Hepatocyte (in vitro differentiated cells): ENCODE measurements around the gene P2RX1. TPM values are rescaled to one million over a fixed set of nuclear protein-coding genes. Genes with fewer than 3 reads are reported as not detected.

Experiments used
- DNase-seq: peaks from one replicate; pipeline ENCODE4 v3.0.0-alpha.2; 2016; ENCODE audit warnings: low spot score
- H2AFZ ChIP-seq: fragments of 200-600 bp; sonication (generic); 2 replicates; pipeline ENCODE4 v1.6.0; 2016; ENCODE audit warnings: antibody characterized with exemption, mild to moderate bottlenecking
- H3K27ac ChIP-seq: fragments of 200-600 bp; sonication (generic); 2 replicates; pipeline ENCODE4 v1.5.1; 2016; ENCODE audit warnings: mild to moderate bottlenecking
- H3K27me3 ChIP-seq: fragments of 200-600 bp; sonication (generic); 2 replicates; pipeline ENCODE4 v1.6.1; 2016
- H3K36me3 ChIP-seq: fragments of 200-600 bp; sonication (generic); replicated peaks from 2 replicates; pipeline ENCODE4 v1.5.1; 2016; ENCODE audit warnings: low read depth; ENCODE audit not compliant: insufficient read depth
- H3K4me1 ChIP-seq: fragments of 200-600 bp; sonication (generic); 2 replicates; pipeline ENCODE4 v1.5.1; 2016; ENCODE audit warnings: mild to moderate bottlenecking, moderate library complexity; ENCODE audit not compliant: insufficient read depth
- H3K4me2 ChIP-seq: fragments of 200-600 bp; sonication (generic); 2 replicates; pipeline ENCODE4 v1.6.0; 2016
- H3K4me3 ChIP-seq: fragments of 200-600 bp; sonication (generic); 2 replicates; pipeline ENCODE4 v1.5.1; 2016; ENCODE audit warnings: mild to moderate bottlenecking
- H3K79me2 ChIP-seq: fragments of 200-600 bp; sonication (generic); 2 replicates; pipeline ENCODE4 v1.6.0; 2017; ENCODE audit warnings: mild to moderate bottlenecking
- H3K9me2 ChIP-seq: fragments of 200-600 bp; sonication (generic); replicated peaks from 2 replicates; pipeline ENCODE4 v1.6.0; 2017; ENCODE audit warnings: mild to moderate bottlenecking; ENCODE audit not compliant: insufficient read depth
- H3K9me3 ChIP-seq: fragments of 200-600 bp; sonication (generic); 2 replicates; pipeline ENCODE4 v1.5.1; 2016; ENCODE audit warnings: low read depth, mild to moderate bottlenecking
- H4K20me1 ChIP-seq: fragments of 200-600 bp; sonication (generic); 2 replicates; pipeline ENCODE4 v1.6.0; 2016; ENCODE audit warnings: mild to moderate bottlenecking; ENCODE audit not compliant: insufficient read depth, poor library complexity, severe bottlenecking
- CTCF ChIP-seq: fragments of 200-600 bp; sonication (generic); IDR thresholded peaks from 2 replicates; pipeline ENCODE4 v1.5.1; 2016; ENCODE audit warnings: antibody characterized with exemption, mild to moderate bottlenecking; ENCODE audit not compliant: poor library complexity
- EZH2 ChIP-seq: fragments of 200-600 bp; sonication (generic); IDR thresholded peaks from 2 replicates; pipeline ENCODE4 v1.6.1; 2016; ENCODE audit warnings: antibody characterized with exemption, mild to moderate bottlenecking, borderline replicate concordance
- EZH2phosphoT487 ChIP-seq: fragments of 200-600 bp; sonication (generic); IDR thresholded peaks from one replicate; pipeline ENCODE4 v1.6.1; 2018; ENCODE audit warnings: antibody characterized with exemption, mild to moderate bottlenecking, low read depth, moderate library complexity; ENCODE audit not compliant: unreplicated experiment, severe bottlenecking
- WGBS: methylation state at CpG from one replicate; pipeline ENCODE4 v1.1.6; 2016; ENCODE audit warnings: low lambda C conversion rate; ENCODE audit errors: missing lambda C conversion rate; 5-methylcytosine and 5-hydroxymethylcytosine counted together
- polyA plus RNA-seq: library from polyadenylated mRNA; unstranded; fragments of >200 nt; fragmentation: Nextera tagmentation; extraction: Ambion mirVana; gene quantifications from 2 replicates; pipeline ENCODE4 v1.2.1, GENCODE V29; 2016
- total RNA-seq: library from RNA; depleted of rRNA; stranded (reverse); fragments of >200 nt; gene quantifications from 2 replicates; pipeline ENCODE4 v1.2.3, GENCODE V29; 2014

The P2RX1 gene
- total and polyA plus RNA-seq, 2 experiments from 2014 or later, result 0.50 to 1.8 TPM

DNA sequence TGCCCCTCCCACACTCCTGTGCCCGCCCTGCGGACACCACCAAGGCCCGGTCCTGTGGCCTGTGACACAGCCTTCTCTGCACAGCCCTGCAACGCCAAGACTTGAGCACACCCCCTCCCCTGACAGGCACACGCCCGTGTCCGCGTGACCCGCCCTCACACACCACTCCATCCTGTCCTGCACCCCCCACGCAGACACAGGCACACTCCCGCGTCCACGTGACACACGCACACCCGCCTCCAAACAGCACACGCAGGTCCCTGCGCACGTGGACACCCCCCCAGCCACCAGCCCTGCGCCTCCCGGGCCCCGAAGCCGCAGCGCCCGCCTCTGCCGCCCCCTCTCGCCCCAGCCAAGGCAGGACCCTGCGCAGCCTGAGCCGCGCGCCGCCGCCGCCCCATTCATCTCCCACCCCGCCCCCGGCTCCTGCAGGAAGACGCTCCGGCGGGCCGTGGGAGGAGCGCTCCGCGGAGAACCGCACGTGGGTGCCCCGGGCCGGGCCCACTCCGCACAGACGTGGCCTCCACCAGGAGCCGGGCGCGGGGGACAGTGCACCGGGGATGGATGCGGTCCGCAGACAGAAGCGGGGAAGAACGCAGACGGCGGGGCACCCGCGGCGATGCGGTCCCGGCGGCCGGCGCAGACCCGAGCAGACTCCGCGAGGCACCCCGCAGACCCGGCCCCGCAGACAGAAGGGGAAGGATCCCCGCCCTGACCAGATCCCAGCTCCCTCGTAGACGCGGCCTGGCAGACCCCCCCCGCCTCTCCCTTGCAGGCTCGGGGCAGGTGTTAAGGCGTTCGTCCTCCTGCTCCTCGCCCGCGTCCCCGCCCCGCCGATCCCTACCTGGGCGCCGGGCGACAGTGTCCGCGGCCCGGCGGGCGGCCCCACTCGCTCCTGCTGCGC is 23.9 kb downstream of the P2RX1 start:
- no peaks in the 10 kb centered on the region for H4K20me1 ChIP-seq
- H3K4me3 ChIP-seq, result peak overlapping the region; percentile 78
- H3K79me2 ChIP-seq, result peaks cover 4% of the 10 kb centered on the region
- peak overlapping the region; percentile 73 for H2AFZ ChIP-seq
- peak overlapping the region; percentile 100 for H3K4me2 ChIP-seq
- H3K27ac ChIP-seq, result peak overlapping the region; percentile 59
- WGBS, result 1% methylated on average over 48 of the region's 96 CpGs
- peaks cover 40% of the 10 kb centered on the region for H3K4me1 ChIP-seq
- DNase-seq, result peak; percentile 81
- H3K9me3 ChIP-seq, result no peaks in the 10 kb centered on the region
- TF ChIP-seq EZH2phosphoT487 (no peak), CTCF (peak; percentile 20), EZH2 (no peak)
- no peaks in the 10 kb centered on the region for H3K27me3 ChIP-seq
- no peaks in the 10 kb centered on the region for H3K9me2 ChIP-seq
- no peaks in the 10 kb centered on the region for H3K36me3 ChIP-seq

GRCh38 chr17:3891626-3892094 is 24.6 kb downstream of the P2RX1 start:
- WGBS, result 30% methylated on average over 11 of the region's 12 CpGs
- peak overlapping the region; percentile 100 for H3K4me2 ChIP-seq
- no peak overlapping the region for H3K27ac ChIP-seq
- H2AFZ ChIP-seq, result no peak overlapping the region
- no peaks in the 10 kb centered on the region for H4K20me1 ChIP-seq
- H3K9me2 ChIP-seq, result no peaks in the 10 kb centered on the region
- H3K79me2 ChIP-seq, result peaks cover 4% of the 10 kb centered on the region
- peaks cover 40% of the 10 kb centered on the region for H3K4me1 ChIP-seq
- no peak overlapping the region for H3K4me3 ChIP-seq
- H3K27me3 ChIP-seq, result no peaks in the 10 kb centered on the region
- no peak for DNase-seq
- no peaks in the 10 kb centered on the region for H3K9me3 ChIP-seq
- TF ChIP-seq EZH2, result no peak
- TF ChIP-seq EZH2phosphoT487, result no peak
- no peak for TF ChIP-seq CTCF
- no peaks in the 10 kb centered on the region for H3K36me3 ChIP-seq

GRCh38 chr17:3890878-3891219 is 25.4 kb downstream of the P2RX1 start:
- Histone ChIP-seq H3K4me1 (peaks cover 40% of the 10 kb centered on the region), H3K9me3 (no peaks in the 10 kb centered on the region), H3K36me3 (no peaks in the 10 kb centered on the region), H3K27me3 (no peaks in the 10 kb centered on the region), H3K79me2 (peaks cover 4% of the 10 kb centered on the region), H3K27ac (peak overlapping the region; percentile 79), H4K20me1 (no peaks in the 10 kb centered on the region), H3K4me3 (no peak overlapping the region), H3K9me2 (no peaks in the 10 kb centered on the region), H2AFZ (no peak overlapping the region), H3K4me2 (peak overlapping the region; percentile 63)
- 75% methylated on average over 4 of the region's 4 CpGs for WGBS
- TF ChIP-seq CTCF, result no peak
- TF ChIP-seq EZH2, result no peak
- TF ChIP-seq EZH2phosphoT487, result no peak
- no peak for DNase-seq
